Iris pigment epithelial cell (primary cell): ENCODE measurements around the gene GLUD1.
"Not testable (repeated sequence)": the region's sequence is repeated elsewhere in the genome, so short reads cannot be mapped to it uniquely, and the experiment has no call there.

Experiments
- DNase-seq: peaks from one replicate; pipeline ENCODE4 v3.0.0-alpha.2; 2011; ENCODE audit warnings: low read depth

The GLUD1 gene

GRCh38 chr10:87043579-87043978 lies 51.1 kb downstream of the GLUD1 start:
- not testable (repeated sequence) for DNase-seq

- DNase-seq: no peak
Observed at GRCh38 chr10:87038786-87039185, 55.9 kb downstream of the GLUD1 start.

GRCh38 chr10:87038286-87038717 lies 56.3 kb downstream of the GLUD1 start:
- DNase-seq: no peak

- no peak for DNase-seq
Observed at GRCh38 chr10:87036623-87037022, 58.0 kb downstream of the GLUD1 start.

- no peak for DNase-seq
Observed at GRCh38 chr10:87030912-87031635, 63.6 kb downstream of the GLUD1 start.

- not testable (repeated sequence) for DNase-seq
Observed at GRCh38 chr10:87030419-87030818, 64.2 kb downstream of the GLUD1 start.

- DNase-seq: not testable (repeated sequence)
Observed at GRCh38 chr10:87026747-87027508, 67.7 kb downstream of the GLUD1 start.

- DNase-seq: peak; percentile 86
Observed at GRCh38 chr10:87025285-87025958, 69.2 kb downstream of the GLUD1 start.

GRCh38 chr10:87020056-87020455 lies 74.6 kb downstream of the GLUD1 start, which contains the start of gene FAM25A:
FAM25A (plus strand) TSS chr10:87020294; CDS start chr10:87020325, 31 bp downstream.
- not testable (repeated sequence) for DNase-seq

- DNase-seq: not testable (repeated sequence)
Observed at GRCh38 chr10:87019504-87019903, 75.1 kb downstream of the GLUD1 start.

- DNase-seq: not testable (repeated sequence)
Observed at GRCh38 chr10:87019066-87019465, 75.6 kb downstream of the GLUD1 start.

GRCh38 chr10:87018127-87018526 lies 76.5 kb downstream of the GLUD1 start:
- not testable (repeated sequence) for DNase-seq

GRCh38 chr10:87014986-87015716 lies 79.5 kb downstream of the GLUD1 start:
- not testable (repeated sequence) for DNase-seq

GRCh38 chr10:87013528-87013927 lies 81.1 kb downstream of the GLUD1 start:
- not testable (repeated sequence) for DNase-seq

- DNase-seq: not testable (repeated sequence)
Observed at GRCh38 chr10:87009134-87009696, 85.4 kb downstream of the GLUD1 start.

- DNase-seq: not testable (repeated sequence)
Observed at GRCh38 chr10:87008303-87008702, 86.3 kb downstream of the GLUD1 start.

- DNase-seq: not testable (repeated sequence)
Observed at GRCh38 chr10:87007674-87008073, 87.0 kb downstream of the GLUD1 start.

- DNase-seq: peak; percentile 65
Observed at GRCh38 chr10:87007124-87007523, 87.5 kb downstream of the GLUD1 start.

GRCh38 chr10:87000491-87000890 lies 94.2 kb downstream of the GLUD1 start:
- peak; percentile 70 for DNase-seq
